HUES64 (cell line): Measurements from ENCODE around the gene SYNE1.
A peak's percentile ranks its signal among the peaks of the same experiment; 100 is the strongest.

Experiments used
- H3K27ac ChIP-seq: 2 replicates; pipeline ENCODE4 v1.7.0; 2013; ENCODE audit warnings: low read depth, low read length, inconsistent platforms
- H3K27me3 ChIP-seq: 2 replicates; pipeline ENCODE4 v1.6.1; 2013; ENCODE audit warnings: mild to moderate bottlenecking, low read length; ENCODE audit not compliant: insufficient read depth
- H3K36me3 ChIP-seq: 2 replicates; pipeline ENCODE4 v1.6.1; 2013; ENCODE audit warnings: mild to moderate bottlenecking, low read length; ENCODE audit not compliant: insufficient read depth
- H3K4me1 ChIP-seq: 2 replicates; pipeline ENCODE4 v1.6.1; 2013; ENCODE audit warnings: mild to moderate bottlenecking, low read length, moderate library complexity; ENCODE audit not compliant: insufficient read depth
- H3K4me3 ChIP-seq: 2 replicates; pipeline ENCODE4 v1.5.1; 2013; ENCODE audit warnings: mild to moderate bottlenecking, low read length, moderate library complexity
- H3K9ac ChIP-seq: 2 replicates; pipeline ENCODE4 v1.6.1; 2013; ENCODE audit warnings: mild to moderate bottlenecking, low read depth, low read length
- H3K9me3 ChIP-seq: 2 replicates; pipeline ENCODE4 v1.6.1; 2013; ENCODE audit warnings: low read depth, low read length; ENCODE audit not compliant: insufficient read depth
- WGBS: fragments of 150-250, 120-280 bp; methylation state at CpG from one replicate; pipeline ENCODE4 v1.1.7; 2013; ENCODE audit warnings: missing lambda C conversion rate; 5-methylcytosine and 5-hydroxymethylcytosine counted together

The SYNE1 gene

GRCh38 chr6:152271776-152272464 is 365.2 kb downstream of the SYNE1 start:
- WGBS = 88% methylated on average over 5 of the region's 6 CpGs
- Histone ChIP-seq H3K9me3 (no peaks in the 10 kb centered on the region), H3K4me1 (0 out of 2 replicates have a peak, but pooled peaks cover 12% of the 10 kb centered on the region), H3K27me3 (no peaks in the 10 kb centered on the region), H3K9ac (no peak overlapping the region), H3K4me3 (no peak overlapping the region), H3K27ac (no peak overlapping the region), H3K36me3 (no peaks in the 10 kb centered on the region)

DNA sequence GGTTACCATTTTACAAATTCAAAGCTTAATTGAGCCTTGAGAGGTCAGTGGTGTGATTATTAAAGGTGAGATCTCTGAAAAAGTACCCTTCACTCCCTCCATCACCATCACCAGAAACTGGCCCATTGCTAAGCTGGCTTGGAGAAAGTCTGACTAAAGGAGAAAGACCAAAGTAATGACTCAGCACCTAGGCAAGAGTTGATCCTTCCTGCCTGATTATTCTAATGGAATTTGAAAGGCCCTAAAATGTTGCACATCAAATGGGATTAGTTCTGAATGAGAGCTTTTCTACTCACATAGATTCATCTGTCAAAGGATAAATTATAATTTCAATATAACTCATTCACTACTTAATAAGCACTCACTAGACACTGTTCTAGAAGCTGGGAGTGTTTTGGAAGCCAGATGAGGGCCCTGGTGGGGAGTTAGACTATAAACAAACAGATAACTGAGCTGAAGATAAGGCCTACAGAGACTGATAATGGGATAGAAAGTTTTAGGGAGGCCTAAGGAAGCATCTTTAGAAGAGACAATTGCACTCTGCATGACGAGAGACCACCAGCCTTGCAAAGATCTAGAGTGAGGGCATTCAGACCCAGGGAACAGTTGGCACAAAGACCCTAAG is 366.7 kb downstream of the SYNE1 start:
- no peak overlapping the region for H3K27ac ChIP-seq
- 83% methylated on average over 1 of the region's 1 CpG for WGBS

DNA sequence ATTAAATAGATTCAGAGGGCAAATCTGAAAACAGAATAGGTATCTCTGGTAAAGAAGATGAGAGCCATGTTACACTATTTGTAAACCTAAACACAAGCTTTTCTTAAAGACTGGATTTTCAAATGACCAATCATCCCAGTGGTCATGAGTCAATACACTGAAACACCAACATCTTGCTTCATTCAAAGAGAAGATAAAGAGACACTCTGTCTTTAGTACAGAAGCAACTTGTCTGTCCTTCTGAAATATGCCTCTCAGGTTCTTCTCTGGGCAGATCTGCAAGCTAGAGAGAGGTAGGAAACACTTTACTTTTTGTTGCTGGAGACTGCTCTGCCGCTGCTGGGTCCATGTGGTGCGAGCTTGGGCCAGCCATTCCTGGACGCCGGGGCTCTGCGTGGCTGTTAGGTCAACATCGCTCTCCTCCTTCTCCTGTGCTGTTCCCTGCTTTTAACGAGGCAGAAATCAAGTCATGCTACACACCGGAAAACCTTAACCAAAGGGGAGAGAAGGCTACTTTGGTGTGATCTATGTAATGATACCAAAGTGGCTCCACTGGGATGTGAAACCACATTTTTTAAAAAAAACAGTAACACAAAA is 368.2 kb downstream of the SYNE1 start:
- 92% methylated on average over 8 of the region's 8 CpGs for WGBS
- Histone ChIP-seq H3K9me3 (peaks cover 4% of the 10 kb centered on the region), H3K27me3 (no peaks in the 10 kb centered on the region), H3K36me3 (no peaks in the 10 kb centered on the region), H3K4me3 (no peak overlapping the region), H3K4me1 (0 out of 2 replicates have a peak, but pooled peaks cover 12% of the 10 kb centered on the region), H3K9ac (no peak overlapping the region), H3K27ac (no peak overlapping the region)

More for the DNA sequence above, 366.7 kb downstream of the SYNE1 start:
- Histone ChIP-seq H3K4me3 (no peak overlapping the region), H3K4me1 (0 out of 2 replicates have a peak, but pooled peaks cover 12% of the 10 kb centered on the region), H3K36me3 (no peaks in the 10 kb centered on the region), H3K9ac (no peak overlapping the region), H3K9me3 (no peaks in the 10 kb centered on the region), H3K27me3 (no peaks in the 10 kb centered on the region)

- Histone ChIP-seq H3K27me3 (no peaks in the 10 kb centered on the region), H3K4me3 (peak overlapping the region; percentile 25; the same call in 1 of the 2 replicates), H3K4me1 (0 out of 2 replicates have a peak, but pooled peaks cover 12% of the 10 kb centered on the region), H3K9me3 (peaks cover 12% of the 10 kb centered on the region), H3K27ac (no peak overlapping the region), H3K36me3 (no peaks in the 10 kb centered on the region), H3K9ac (no peak overlapping the region)
- WGBS = 61% methylated on average over 8 of the region's 9 CpGs
Observed at GRCh38 chr6:152267967-152268845, 369.0 kb downstream of the SYNE1 start.

DNA sequence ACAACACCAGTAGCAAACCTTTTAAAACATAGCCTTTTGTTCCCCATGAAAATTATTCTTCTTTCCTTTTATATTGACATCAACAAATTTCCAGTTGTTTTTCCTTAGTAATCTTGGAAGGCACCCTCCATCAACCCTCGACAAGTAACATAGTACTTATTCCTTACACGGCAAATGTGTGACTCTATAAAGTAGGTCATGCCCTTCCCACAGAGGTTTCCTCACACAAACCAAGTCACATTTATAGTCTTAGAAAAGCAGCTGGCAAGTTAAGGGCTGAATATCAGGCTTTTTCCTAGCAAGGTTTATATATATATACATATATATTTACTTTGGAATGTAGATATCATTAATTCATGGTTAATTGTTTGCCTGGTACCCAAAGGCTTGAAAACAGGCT is 371.5 kb downstream of the SYNE1 start:
- Histone ChIP-seq H3K9ac (no peak overlapping the region), H3K27ac (no peak overlapping the region), H3K9me3 (peaks cover 25% of the 10 kb centered on the region), H3K4me3 (no peak overlapping the region), H3K36me3 (no peaks in the 10 kb centered on the region), H3K4me1 (0 out of 2 replicates have a peak, but pooled peaks cover 10% of the 10 kb centered on the region), H3K27me3 (no peaks in the 10 kb centered on the region)
- WGBS = 95% methylated on average over 2 of the region's 2 CpGs

DNA sequence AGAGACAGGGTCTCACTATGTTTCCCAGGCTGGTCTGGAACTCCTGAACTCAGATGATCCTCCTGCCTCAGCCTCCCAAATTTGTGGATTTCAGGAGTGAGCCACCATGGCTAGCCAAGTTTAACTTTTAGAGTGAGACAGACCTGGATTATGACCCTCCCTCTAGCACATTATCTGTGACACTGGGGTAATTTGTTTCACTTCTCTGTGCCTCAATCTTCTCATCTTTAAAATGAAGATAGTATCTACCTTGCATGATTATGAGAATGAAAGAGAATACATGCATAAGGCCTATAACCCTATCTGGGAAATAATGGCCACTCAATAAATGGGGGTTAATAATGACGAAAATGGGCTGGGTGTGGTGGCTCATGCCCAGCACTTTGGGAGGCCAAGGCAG is 373.6 kb downstream of the SYNE1 start:
- no peak overlapping the region for H3K27ac ChIP-seq
- 92% methylated on average over 1 of the region's 1 CpG for WGBS
- H3K9ac ChIP-seq = no peak overlapping the region
- H3K9me3 ChIP-seq = peaks cover 25% of the 10 kb centered on the region
- 0 out of 2 replicates have a peak, but pooled peaks cover 3% of the 10 kb centered on the region for H3K4me1 ChIP-seq
- no peak overlapping the region for H3K4me3 ChIP-seq
- H3K27me3 ChIP-seq = no peaks in the 10 kb centered on the region
- H3K36me3 ChIP-seq = no peaks in the 10 kb centered on the region

DNA sequence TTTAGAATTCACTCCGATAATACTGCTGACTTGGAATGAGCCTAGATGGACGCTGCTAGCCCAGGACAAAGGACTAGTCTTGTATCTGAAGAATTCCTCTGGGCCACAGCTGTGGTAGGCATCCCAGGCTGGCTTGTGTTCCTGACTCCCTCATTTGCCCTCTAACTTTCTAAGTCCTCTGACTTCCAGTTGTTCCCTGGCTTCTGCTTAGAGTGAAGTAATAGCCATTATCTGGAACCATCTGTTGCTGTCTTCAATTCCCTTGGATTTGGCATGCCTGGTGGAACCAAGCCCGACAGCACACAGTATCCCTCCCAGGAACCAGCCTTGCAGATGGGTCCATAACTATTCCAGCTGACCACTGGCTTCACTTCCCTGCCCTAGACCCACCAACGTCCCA is 376.0 kb downstream of the SYNE1 start:
- H3K27me3 ChIP-seq = no peaks in the 10 kb centered on the region
- no peaks in the 10 kb centered on the region for H3K36me3 ChIP-seq
- H3K9me3 ChIP-seq = peaks cover 25% of the 10 kb centered on the region
- no peak overlapping the region for H3K4me3 ChIP-seq
- H3K4me1 ChIP-seq = no peaks in the 10 kb centered on the region
- 91% methylated on average over 4 of the region's 4 CpGs for whole genome bisulfite sequencing
- no peak overlapping the region for H3K27ac ChIP-seq
- no peak overlapping the region for H3K9ac ChIP-seq

DNA sequence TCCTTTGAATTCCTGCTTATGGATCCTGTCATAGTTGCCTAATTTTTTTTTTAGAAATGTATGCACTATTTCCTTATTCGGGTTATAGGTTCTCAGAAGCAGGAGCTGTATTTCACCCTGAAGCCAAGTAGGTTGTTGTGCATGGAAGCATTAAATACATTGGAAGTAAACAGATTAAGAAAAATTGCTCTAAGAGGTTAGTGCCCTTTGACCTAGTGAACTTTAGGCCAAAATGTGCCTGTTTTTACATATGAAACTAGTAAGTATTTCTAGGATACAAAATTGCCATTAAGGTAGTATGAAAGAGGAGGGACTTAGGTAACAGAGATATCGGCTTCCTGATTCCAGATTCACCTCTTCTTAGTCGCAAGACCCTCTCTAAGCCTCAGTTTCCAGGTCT is 377.9 kb downstream of the SYNE1 start:
- Histone ChIP-seq H3K4me3 (no peak overlapping the region), H3K27ac (no peak overlapping the region), H3K27me3 (no peaks in the 10 kb centered on the region), H3K9ac (no peak overlapping the region), H3K4me1 (no peaks in the 10 kb centered on the region), H3K9me3 (peaks cover 23% of the 10 kb centered on the region), H3K36me3 (no peaks in the 10 kb centered on the region)
- 92% methylated on average over 3 of the region's 3 CpGs for WGBS

DNA sequence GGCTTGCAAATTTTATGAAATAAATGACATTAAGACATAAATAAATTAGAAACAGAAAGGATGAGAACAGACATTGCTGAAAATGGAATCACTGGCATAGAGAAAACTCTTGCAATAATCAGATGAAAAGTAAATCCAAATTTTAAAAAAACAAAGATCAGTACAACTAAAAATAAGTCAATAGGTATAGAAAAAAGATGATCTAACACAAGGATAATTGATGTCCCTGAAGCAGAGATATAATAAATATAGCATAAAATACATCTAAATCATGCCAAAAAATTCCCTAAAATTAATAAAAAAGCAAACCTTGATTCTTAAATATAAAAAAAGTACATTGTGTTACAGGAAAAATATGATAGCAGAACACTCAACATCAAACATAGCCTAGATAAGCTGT is 379.6 kb downstream of the SYNE1 start:
- Histone ChIP-seq H3K27me3 (no peaks in the 10 kb centered on the region), H3K9ac (no peak overlapping the region), H3K9me3 (peaks cover 7% of the 10 kb centered on the region; the same call in 1 of the 2 replicates), H3K27ac (no peak overlapping the region), H3K36me3 (no peaks in the 10 kb centered on the region), H3K4me1 (no peaks in the 10 kb centered on the region), H3K4me3 (no peak overlapping the region)

- Histone ChIP-seq H3K27me3 (no peaks in the 10 kb centered on the region), H3K4me1 (no peaks in the 10 kb centered on the region), H3K9me3 (no peaks in the 10 kb centered on the region), H3K27ac (no peak overlapping the region), H3K36me3 (no peaks in the 10 kb centered on the region), H3K4me3 (no peak overlapping the region), H3K9ac (no peak overlapping the region)
- WGBS = no CpG with 5 or more reads among the region's 3 CpGs
Observed at GRCh38 chr6:152250127-152250526, 387.0 kb downstream of the SYNE1 start.

DNA sequence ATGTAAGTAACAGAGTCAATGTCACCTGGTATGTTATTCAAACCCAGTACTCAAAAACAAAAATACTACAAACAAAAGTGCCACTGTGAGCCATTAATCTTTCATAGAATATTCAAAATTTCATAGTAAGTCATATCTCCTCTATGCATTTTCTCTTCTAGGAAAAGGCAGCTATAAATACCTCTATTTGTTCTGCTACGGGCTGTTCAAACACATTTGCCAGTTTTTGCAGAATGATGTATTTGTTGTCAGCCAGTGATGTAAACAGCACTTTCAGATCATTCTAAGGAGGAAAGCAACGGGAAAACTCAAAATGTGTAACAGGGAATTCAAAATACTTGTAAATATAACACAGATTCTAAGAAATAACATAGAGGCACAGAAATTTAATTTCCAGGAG is 388.2 kb downstream of the SYNE1 start:
- Histone ChIP-seq H3K27ac (no peak overlapping the region), H3K9me3 (no peaks in the 10 kb centered on the region), H3K27me3 (no peaks in the 10 kb centered on the region), H3K4me3 (no peak overlapping the region), H3K36me3 (no peaks in the 10 kb centered on the region), H3K4me1 (no peaks in the 10 kb centered on the region), H3K9ac (no peak overlapping the region)
- 100% methylated on average over 1 of the region's 2 CpGs for WGBS
